WTC11 (cell line): ENCODE results near the gene PLEKHF1. TPM values are rescaled to one million over a fixed set of nuclear protein-coding genes. Genes with fewer than 3 reads are reported as not detected.
A peak's percentile ranks its signal among the peaks of the same experiment; 100 is the strongest.

ENCODE experiments used
- ATAC-seq: fragments of 200-7000 bp; cut with Tn5 transposase; 2 replicates; pipeline ENCODE4 v1.10.0; 2021; ENCODE audit warnings: mild to moderate bottlenecking, moderate library complexity
- CTCF ChIA-PET: fragments of 300-600 bp; sonication (Branson Sonifier 250); formaldehyde crosslinking; loops from one replicate; lab custom pipeline; 2021; ENCODE audit warnings: antibody characterized with exemption; lab: Charles Lee
- POLR2A ChIA-PET: fragments of 350-600 bp; sonication (Branson Sonifier 250); formaldehyde crosslinking; loops from one replicate; lab custom pipeline; 2021; ENCODE audit warnings: antibody characterized with exemption; lab: Charles Lee
- DNase-seq: peaks from one replicate; pipeline ENCODE4 v3.0.0; 2021; ENCODE audit warnings: low spot score
- H3K27ac Mint-ChIP-seq: 2 replicates; pipeline ENCODE4 v1.8.0; 2021; ENCODE audit warnings: mixed read lengths
- H3K27me3 Mint-ChIP-seq: 2 replicates; pipeline ENCODE4 v1.8.0; 2021; ENCODE audit warnings: low read depth, mild to moderate bottlenecking, moderate library complexity, mixed read lengths
- H3K36me3 Mint-ChIP-seq: 2 replicates; pipeline ENCODE4 v1.8.0; 2021; ENCODE audit warnings: mixed read lengths
- H3K4me1 Mint-ChIP-seq: 2 replicates; pipeline ENCODE4 v1.8.0; 2022; ENCODE audit warnings: mixed read lengths
- H3K4me3 Mint-ChIP-seq: 2 replicates; pipeline ENCODE4 v1.8.0; 2021; ENCODE audit warnings: mild to moderate bottlenecking, moderate library complexity, mixed read lengths
- H3K9me3 Mint-ChIP-seq: 2 replicates; pipeline ENCODE4 v1.8.0; 2021; ENCODE audit warnings: mixed read lengths
- ATF1 ChIP-seq: sonication (generic); formaldehyde crosslinking; IDR thresholded peaks from 2 replicates; pipeline ENCODE4 v1.8.1; 2023; ENCODE audit warnings: mild to moderate bottlenecking, moderate library complexity, missing genetic modification reagents
- ESRRA ChIP-seq: sonication (generic); formaldehyde crosslinking; IDR thresholded peaks from 2 replicates; pipeline ENCODE4 v1.8.1; 2022; ENCODE audit warnings: mild to moderate bottlenecking, missing genetic modification reagents, borderline replicate concordance
- FOXK1 ChIP-seq: sonication (generic); formaldehyde crosslinking; IDR thresholded peaks from 2 replicates; pipeline ENCODE4 v1.8.0; 2022; ENCODE audit warnings: mild to moderate bottlenecking, moderate library complexity, missing genetic modification reagents
- GTF2I ChIP-seq: fragments of 250-450 bp; sonication (Bioruptor Pico); conservative IDR thresholded peaks from 2 replicates; pipeline ENCODE4 v1.4.0; 2021; ENCODE audit warnings: mild to moderate bottlenecking
- KAT7 ChIP-seq: sonication (generic); formaldehyde crosslinking; IDR thresholded peaks from 2 replicates; pipeline ENCODE4 v1.8.1; 2023; ENCODE audit warnings: missing genetic modification reagents, mild to moderate bottlenecking, borderline replicate concordance
- MXD4 ChIP-seq: fragments of 250-450 bp; sonication (Bioruptor Pico); IDR thresholded peaks from 2 replicates; pipeline ENCODE4 v1.8.0; 2021; ENCODE audit warnings: mild to moderate bottlenecking, moderate library complexity, borderline replicate concordance
- MYBL2 ChIP-seq: sonication (generic); formaldehyde crosslinking; IDR thresholded peaks from 2 replicates; pipeline ENCODE4 v1.8.1; 2023; ENCODE audit warnings: mild to moderate bottlenecking, moderate library complexity, missing genetic modification reagents
- NFATC4 ChIP-seq: fragments of 250-450 bp; sonication (Bioruptor Pico); IDR thresholded peaks from 2 replicates; pipeline ENCODE4 v1.9.0; 2021; ENCODE audit warnings: mild to moderate bottlenecking
- NR1H2 ChIP-seq: sonication (generic); formaldehyde crosslinking; IDR thresholded peaks from 2 replicates; pipeline ENCODE4 v1.9.0; 2021; ENCODE audit warnings: mild to moderate bottlenecking, moderate library complexity, missing genetic modification reagents
- NR2C2 ChIP-seq: sonication (generic); formaldehyde crosslinking; IDR thresholded peaks from 2 replicates; pipeline ENCODE4 v1.8.0; 2022; ENCODE audit warnings: mild to moderate bottlenecking, missing genetic modification reagents
- OVOL2 ChIP-seq: fragments of 250-450 bp; sonication (Bioruptor Pico); IDR thresholded peaks from 2 replicates; pipeline ENCODE4 v1.9.0; 2021; ENCODE audit warnings: mild to moderate bottlenecking, borderline replicate concordance
- RELA ChIP-seq: sonication (generic); formaldehyde crosslinking; IDR thresholded peaks from 2 replicates; pipeline ENCODE4 v1.8.1; 2022; ENCODE audit warnings: missing genetic modification reagents, mild to moderate bottlenecking, borderline replicate concordance
- ZNF121 ChIP-seq: sonication (generic); formaldehyde crosslinking; IDR thresholded peaks from 2 replicates; pipeline ENCODE4 v1.8.0; 2023; ENCODE audit warnings: missing genetic modification reagents
- ZNF138 ChIP-seq: sonication (generic); formaldehyde crosslinking; conservative IDR thresholded peaks from 2 replicates; pipeline ENCODE4 v1.8.1; 2022; ENCODE audit warnings: mild to moderate bottlenecking, moderate library complexity, missing genetic modification reagents
- ZNF219 ChIP-seq: sonication (generic); formaldehyde crosslinking; IDR thresholded peaks from 2 replicates; pipeline ENCODE4 v1.8.0; 2023; ENCODE audit warnings: missing genetic modification reagents, mild to moderate bottlenecking, borderline replicate concordance
- ZNF317 ChIP-seq: sonication (generic); formaldehyde crosslinking; IDR thresholded peaks from 2 replicates; pipeline ENCODE4 v1.8.1; 2023; ENCODE audit warnings: low read depth, mild to moderate bottlenecking, moderate library complexity, missing genetic modification reagents, borderline replicate concordance
- ZNF423 ChIP-seq: fragments of 250-450 bp; sonication (Bioruptor Pico); IDR thresholded peaks from 2 replicates; pipeline ENCODE4 v2.1.2; 2022; ENCODE audit warnings: mild to moderate bottlenecking, moderate library complexity
- total RNA-seq: library from RNA; stranded (reverse); gene quantifications from 3 replicates; pipeline ENCODE4 v1.2.3, GENCODE V29; 2021
- TF ChIP-seq, protein P1 (sequence below): sonication (generic); formaldehyde crosslinking; IDR thresholded peaks from 2 replicates; pipeline ENCODE4 v1.8.1; 2022; ENCODE audit warnings: low read depth, mild to moderate bottlenecking, moderate library complexity, missing genetic modification reagents, borderline replicate concordance
- TF ChIP-seq, protein P2 (sequence below): fragments of 250-450 bp; sonication (Bioruptor Pico); IDR thresholded peaks from 2 replicates; pipeline ENCODE4 v1.9.0; 2021; ENCODE audit warnings: mild to moderate bottlenecking
- TF ChIP-seq, protein P3 (sequence below): sonication (generic); formaldehyde crosslinking; IDR thresholded peaks from 2 replicates; pipeline ENCODE4 v1.8.0; 2022; ENCODE audit warnings: mild to moderate bottlenecking, missing genetic modification reagents
- TF ChIP-seq, protein P4 (sequence below): sonication (generic); formaldehyde crosslinking; IDR thresholded peaks from 2 replicates; pipeline ENCODE4 v1.8.1; 2023; ENCODE audit warnings: mild to moderate bottlenecking, missing genetic modification reagents
- TF ChIP-seq, protein P5 (sequence below): sonication (generic); formaldehyde crosslinking; conservative IDR thresholded peaks from 2 replicates; pipeline ENCODE4 v1.8.1; 2022; ENCODE audit warnings: mild to moderate bottlenecking, missing genetic modification reagents
- TF ChIP-seq, protein P6 (sequence below): sonication (generic); formaldehyde crosslinking; IDR thresholded peaks from 2 replicates; pipeline ENCODE4 v1.8.0; 2023; ENCODE audit warnings: mild to moderate bottlenecking, missing genetic modification reagents
- TF ChIP-seq, protein P7 (sequence below): fragments of 250-450 bp; sonication (Bioruptor Pico); IDR thresholded peaks from 2 replicates; pipeline ENCODE4 v1.9.0; 2021; ENCODE audit warnings: mild to moderate bottlenecking

PLEKHF1 gene
- total RNA-seq, 1 experiment from 2014 or later = 17.9 TPM

DNA sequence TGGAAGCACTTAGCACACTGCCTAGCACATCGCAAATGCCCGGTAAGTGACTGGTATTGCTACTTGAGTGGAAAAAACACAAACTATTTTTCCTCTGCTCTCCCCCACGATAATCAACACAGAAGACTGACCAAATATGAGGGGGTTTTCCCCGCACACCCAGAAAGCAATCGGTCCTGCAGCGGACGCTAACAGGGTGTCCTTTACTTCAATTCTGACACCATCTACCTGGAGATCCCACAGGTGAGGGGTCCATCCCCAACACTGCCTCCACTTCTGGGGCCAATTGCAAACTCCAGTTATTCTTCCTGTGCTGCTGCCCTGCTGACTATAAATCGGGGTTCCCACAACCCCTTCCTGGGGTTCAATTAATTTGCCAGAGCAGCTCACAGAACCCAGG lies 26.2 kb upstream of the PLEKHF1 start:
- POLR2A ChIA-PET = no interaction called here
- no peaks in the 10 kb centered on the region for H3K27me3 Mint-ChIP-seq
- TF ChIP-seq NR2C2 (CRISPR knock-in tag) (no peak), MYBL2 (CRISPR knock-in tag) (no peak), ATF1 (CRISPR knock-in tag) (no peak), NFATC4 (CRISPR knock-in tag) (no peak), KAT7 (CRISPR knock-in tag) (no peak), MXD4 (CRISPR knock-in tag) (no peak), ZNF317 (CRISPR knock-in tag) (no peak), OVOL2 (CRISPR knock-in tag) (no peak), ZNF121 (no peak)
- TF ChIP-seq, protein P1, sequence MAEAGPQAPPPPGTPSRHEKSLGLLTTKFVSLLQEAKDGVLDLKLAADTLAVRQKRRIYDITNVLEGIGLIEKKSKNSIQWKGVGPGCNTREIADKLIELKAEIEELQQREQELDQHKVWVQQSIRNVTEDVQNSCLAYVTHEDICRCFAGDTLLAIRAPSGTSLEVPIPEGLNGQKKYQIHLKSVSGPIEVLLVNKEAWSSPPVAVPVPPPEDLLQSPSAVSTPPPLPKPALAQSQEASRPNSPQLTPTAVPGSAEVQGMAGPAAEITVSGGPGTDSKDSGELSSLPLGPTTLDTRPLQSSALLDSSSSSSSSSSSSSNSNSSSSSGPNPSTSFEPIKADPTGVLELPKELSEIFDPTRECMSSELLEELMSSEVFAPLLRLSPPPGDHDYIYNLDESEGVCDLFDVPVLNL (CRISPR knock-in tag) = no peak
- TF ChIP-seq, protein P2, sequence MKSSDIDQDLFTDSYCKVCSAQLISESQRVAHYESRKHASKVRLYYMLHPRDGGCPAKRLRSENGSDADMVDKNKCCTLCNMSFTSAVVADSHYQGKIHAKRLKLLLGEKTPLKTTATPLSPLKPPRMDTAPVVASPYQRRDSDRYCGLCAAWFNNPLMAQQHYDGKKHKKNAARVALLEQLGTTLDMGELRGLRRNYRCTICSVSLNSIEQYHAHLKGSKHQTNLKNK (CRISPR knock-in tag) = no peak
- TF ChIP-seq, protein P3, sequence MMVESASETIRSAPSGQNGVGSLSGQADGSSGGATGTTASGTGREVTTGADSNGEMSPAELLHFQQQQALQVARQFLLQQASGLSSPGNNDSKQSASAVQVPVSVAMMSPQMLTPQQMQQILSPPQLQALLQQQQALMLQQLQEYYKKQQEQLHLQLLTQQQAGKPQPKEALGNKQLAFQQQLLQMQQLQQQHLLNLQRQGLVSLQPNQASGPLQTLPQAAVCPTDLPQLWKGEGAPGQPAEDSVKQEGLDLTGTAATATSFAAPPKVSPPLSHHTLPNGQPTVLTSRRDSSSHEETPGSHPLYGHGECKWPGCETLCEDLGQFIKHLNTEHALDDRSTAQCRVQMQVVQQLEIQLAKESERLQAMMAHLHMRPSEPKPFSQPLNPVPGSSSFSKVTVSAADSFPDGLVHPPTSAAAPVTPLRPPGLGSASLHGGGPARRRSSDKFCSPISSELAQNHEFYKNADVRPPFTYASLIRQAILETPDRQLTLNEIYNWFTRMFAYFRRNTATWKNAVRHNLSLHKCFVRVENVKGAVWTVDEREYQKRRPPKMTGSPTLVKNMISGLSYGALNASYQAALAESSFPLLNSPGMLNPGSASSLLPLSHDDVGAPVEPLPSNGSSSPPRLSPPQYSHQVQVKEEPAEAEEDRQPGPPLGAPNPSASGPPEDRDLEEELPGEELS (CRISPR knock-in tag) = no peak
- TF ChIP-seq, protein P4, sequence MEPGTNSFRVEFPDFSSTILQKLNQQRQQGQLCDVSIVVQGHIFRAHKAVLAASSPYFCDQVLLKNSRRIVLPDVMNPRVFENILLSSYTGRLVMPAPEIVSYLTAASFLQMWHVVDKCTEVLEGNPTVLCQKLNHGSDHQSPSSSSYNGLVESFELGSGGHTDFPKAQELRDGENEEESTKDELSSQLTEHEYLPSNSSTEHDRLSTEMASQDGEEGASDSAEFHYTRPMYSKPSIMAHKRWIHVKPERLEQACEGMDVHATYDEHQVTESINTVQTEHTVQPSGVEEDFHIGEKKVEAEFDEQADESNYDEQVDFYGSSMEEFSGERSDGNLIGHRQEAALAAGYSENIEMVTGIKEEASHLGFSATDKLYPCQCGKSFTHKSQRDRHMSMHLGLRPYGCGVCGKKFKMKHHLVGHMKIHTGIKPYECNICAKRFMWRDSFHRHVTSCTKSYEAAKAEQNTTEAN (CRISPR knock-in tag) = no peak
- TF ChIP-seq, all 79 proteins: peak for 0
- Mint-ChIP-seq H3K27ac (no peak overlapping the region), H3K4me3 (no peak overlapping the region), H3K36me3 (no peaks in the 10 kb centered on the region), H3K9me3 (peaks cover 3% of the 10 kb centered on the region), H3K4me1 (no peaks in the 10 kb centered on the region)
- CTCF ChIA-PET = no interaction called here
- DNase-seq (no peak), ATAC-seq (no peak)

DNA sequence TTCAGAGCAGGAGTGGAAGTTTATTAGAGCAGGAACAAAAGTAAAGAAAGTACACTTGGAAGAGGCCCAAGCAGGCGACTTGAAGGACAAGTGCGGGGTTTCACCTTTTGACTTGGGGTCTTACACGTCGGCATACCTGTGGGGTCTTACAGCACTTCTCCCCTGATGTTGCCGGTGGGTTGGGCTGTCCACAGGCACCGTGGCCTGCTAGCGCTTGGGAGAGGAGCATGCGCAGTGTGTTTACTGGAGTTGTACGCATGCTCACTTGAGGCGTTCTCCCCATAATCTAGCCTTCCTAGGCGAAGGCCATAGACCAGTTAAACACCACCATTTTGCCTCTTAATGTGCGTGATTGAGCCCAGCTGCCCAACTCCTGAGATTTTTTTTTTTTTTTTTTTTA lies 25.0 kb upstream of the PLEKHF1 start:
- ChIA-PET POLR2A (no interaction called here), CTCF (interaction anchor here (0.6 kb wide), 1 partner anchor 811 kb away, joined by 3 read pairs; no protein-coding TSS in a partner anchor)
- Mint-ChIP-seq H3K9me3 (no peaks in the 10 kb centered on the region), H3K27ac (peak overlapping the region; percentile 81; the same call in 1 of the 2 replicates), H3K4me1 (peaks cover 7% of the 10 kb centered on the region), H3K27me3 (no peaks in the 10 kb centered on the region), H3K4me3 (no peak overlapping the region), H3K36me3 (no peaks in the 10 kb centered on the region)
- no peak for DNase-seq
- no peak for ATAC-seq
- TF ChIP-seq NR1H2 (CRISPR knock-in tag) (no peak), ZNF138 (CRISPR knock-in tag) (no peak), ZNF219 (CRISPR knock-in tag) (no peak), FOXK1 (CRISPR knock-in tag) (no peak), RELA (CRISPR knock-in tag) (no peak), ZNF423 (CRISPR knock-in tag) (no peak), GTF2I (CRISPR knock-in tag) (no peak), ZNF121 (no peak), ESRRA (no peak)
- TF ChIP-seq, protein P4 (CRISPR knock-in tag) = no peak
- TF ChIP-seq, protein P5, sequence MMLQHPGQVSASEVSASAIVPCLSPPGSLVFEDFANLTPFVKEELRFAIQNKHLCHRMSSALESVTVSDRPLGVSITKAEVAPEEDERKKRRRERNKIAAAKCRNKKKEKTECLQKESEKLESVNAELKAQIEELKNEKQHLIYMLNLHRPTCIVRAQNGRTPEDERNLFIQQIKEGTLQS (CRISPR knock-in tag) = no peak
- TF ChIP-seq, protein P6, sequence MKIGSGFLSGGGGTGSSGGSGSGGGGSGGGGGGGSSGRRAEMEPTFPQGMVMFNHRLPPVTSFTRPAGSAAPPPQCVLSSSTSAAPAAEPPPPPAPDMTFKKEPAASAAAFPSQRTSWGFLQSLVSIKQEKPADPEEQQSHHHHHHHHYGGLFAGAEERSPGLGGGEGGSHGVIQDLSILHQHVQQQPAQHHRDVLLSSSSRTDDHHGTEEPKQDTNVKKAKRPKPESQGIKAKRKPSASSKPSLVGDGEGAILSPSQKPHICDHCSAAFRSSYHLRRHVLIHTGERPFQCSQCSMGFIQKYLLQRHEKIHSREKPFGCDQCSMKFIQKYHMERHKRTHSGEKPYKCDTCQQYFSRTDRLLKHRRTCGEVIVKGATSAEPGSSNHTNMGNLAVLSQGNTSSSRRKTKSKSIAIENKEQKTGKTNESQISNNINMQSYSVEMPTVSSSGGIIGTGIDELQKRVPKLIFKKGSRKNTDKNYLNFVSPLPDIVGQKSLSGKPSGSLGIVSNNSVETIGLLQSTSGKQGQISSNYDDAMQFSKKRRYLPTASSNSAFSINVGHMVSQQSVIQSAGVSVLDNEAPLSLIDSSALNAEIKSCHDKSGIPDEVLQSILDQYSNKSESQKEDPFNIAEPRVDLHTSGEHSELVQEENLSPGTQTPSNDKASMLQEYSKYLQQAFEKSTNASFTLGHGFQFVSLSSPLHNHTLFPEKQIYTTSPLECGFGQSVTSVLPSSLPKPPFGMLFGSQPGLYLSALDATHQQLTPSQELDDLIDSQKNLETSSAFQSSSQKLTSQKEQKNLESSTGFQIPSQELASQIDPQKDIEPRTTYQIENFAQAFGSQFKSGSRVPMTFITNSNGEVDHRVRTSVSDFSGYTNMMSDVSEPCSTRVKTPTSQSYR (CRISPR knock-in tag) = no peak
- TF ChIP-seq, protein P7, sequence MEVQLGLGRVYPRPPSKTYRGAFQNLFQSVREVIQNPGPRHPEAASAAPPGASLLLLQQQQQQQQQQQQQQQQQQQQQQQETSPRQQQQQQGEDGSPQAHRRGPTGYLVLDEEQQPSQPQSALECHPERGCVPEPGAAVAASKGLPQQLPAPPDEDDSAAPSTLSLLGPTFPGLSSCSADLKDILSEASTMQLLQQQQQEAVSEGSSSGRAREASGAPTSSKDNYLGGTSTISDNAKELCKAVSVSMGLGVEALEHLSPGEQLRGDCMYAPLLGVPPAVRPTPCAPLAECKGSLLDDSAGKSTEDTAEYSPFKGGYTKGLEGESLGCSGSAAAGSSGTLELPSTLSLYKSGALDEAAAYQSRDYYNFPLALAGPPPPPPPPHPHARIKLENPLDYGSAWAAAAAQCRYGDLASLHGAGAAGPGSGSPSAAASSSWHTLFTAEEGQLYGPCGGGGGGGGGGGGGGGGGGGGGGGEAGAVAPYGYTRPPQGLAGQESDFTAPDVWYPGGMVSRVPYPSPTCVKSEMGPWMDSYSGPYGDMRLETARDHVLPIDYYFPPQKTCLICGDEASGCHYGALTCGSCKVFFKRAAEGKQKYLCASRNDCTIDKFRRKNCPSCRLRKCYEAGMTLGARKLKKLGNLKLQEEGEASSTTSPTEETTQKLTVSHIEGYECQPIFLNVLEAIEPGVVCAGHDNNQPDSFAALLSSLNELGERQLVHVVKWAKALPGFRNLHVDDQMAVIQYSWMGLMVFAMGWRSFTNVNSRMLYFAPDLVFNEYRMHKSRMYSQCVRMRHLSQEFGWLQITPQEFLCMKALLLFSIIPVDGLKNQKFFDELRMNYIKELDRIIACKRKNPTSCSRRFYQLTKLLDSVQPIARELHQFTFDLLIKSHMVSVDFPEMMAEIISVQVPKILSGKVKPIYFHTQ (CRISPR knock-in tag) = no peak
